ENCODE results near the gene RPS26.

RPS26 gene

DNA sequence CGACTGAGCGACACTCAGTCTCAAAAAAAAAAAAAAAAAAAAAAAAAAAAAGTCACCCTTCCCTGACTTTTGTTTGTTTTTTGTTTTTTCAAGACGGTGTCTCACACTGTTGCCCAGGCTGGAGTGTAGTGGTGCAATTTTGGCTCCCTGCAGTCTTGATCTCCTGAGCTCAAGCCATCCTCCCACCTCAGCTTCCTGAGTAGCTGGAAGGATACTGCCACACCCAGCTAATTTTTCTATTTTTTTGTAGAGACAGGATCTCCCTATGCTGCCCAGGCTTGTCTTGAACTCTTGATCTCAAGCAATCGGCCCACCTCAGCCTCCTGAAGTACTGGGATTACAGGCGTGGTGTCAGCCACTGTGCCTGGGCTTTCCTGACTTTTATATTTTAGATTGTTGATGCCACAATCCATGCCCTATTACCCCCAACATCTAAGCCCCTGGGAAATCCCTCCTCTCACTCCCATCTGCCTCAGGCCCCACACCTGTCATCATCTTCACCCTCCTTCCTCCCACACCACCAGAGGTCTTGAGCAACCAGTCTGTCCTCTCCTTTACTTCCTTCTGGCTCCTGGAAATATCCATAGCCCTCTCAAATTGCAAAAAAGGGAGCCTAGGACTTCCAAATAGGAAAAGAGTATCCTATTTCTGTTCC lies 13.1 kb upstream of the RPS26 start:
- TF ChIP-seq CTCF (IDR thresholded peaks at IDR 0.05; ENCODE audit: borderline replicate concordance, control extremely low read depth, extremely low read depth, insufficient read depth, missing control alignments), result no peak
- no peak for DNase-seq (ENCODE audit: low spot score)
- in situ Hi-C loops (cut with MboI; ENCODE audit: low sequenced_read_pairs, unreplicated experiment), result no loop called here

DNA sequence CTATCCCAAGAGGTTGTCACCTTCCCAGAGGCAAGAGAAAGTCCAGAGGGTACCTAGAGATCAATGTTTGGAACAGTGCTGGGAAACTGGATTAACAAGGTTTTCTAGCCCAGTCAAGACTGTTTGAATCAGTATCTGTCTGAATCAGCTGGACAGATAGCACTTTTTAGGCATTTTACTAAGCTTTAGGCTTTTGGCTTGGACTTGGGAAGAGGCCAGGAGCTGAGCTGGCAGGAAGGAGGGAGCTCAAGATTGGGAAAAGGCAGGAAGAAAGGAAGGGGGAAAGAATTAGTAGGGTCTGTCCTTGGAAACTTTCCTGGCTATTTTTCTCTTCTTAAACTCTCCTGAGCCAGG lies 12.6 kb upstream of the RPS26 start:
- no peak for TF ChIP-seq CTCF (IDR thresholded peaks at IDR 0.05; ENCODE audit: borderline replicate concordance, control extremely low read depth, extremely low read depth, insufficient read depth, missing control alignments)
- in situ Hi-C loops (cut with MboI; ENCODE audit: low sequenced_read_pairs, unreplicated experiment), result no loop called here
- DNase-seq (ENCODE audit: low spot score), result no peak

GRCh38 chr12:56029666-56030293 lies 11.9 kb upstream of the RPS26 start:
- in situ Hi-C loops (cut with MboI; ENCODE audit: low sequenced_read_pairs, unreplicated experiment), result loop anchor here (10.0 kb wide), 1 partner anchor 295 kb away; no protein-coding TSS in a partner anchor
- peak; percentile 66 for DNase-seq (ENCODE audit: low spot score)
- TF ChIP-seq CTCF (IDR thresholded peaks at IDR 0.05; ENCODE audit: borderline replicate concordance, control extremely low read depth, extremely low read depth, insufficient read depth, missing control alignments), result peak; percentile 67

DNA sequence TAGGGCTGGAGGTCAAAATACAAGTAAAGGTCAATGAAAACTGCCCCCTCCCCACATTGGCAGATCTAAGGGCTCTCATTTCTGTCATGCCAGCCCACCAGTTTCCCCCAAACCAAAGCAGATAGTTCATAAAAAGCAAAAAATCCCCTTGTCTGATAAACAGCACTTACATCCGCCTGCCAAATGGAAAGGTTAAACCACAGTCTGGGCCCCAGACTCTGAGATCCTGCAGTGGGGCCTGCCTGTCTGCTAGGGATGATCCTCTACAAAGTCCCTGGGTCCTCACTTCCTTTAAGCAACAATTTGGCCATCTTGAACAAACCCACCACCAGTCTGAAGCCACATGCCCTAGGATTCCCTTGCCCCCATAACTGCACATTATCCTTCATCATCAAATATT lies 9.7 kb upstream of the RPS26 start:
- no peak for TF ChIP-seq CTCF (IDR thresholded peaks at IDR 0.05; ENCODE audit: borderline replicate concordance, control extremely low read depth, extremely low read depth, insufficient read depth, missing control alignments)
- in situ Hi-C loops (cut with MboI; ENCODE audit: low sequenced_read_pairs, unreplicated experiment), result loop anchor here (10.0 kb wide), 1 partner anchor 297 kb away; no protein-coding TSS in a partner anchor
- no peak for DNase-seq (ENCODE audit: low spot score)

- no peak for TF ChIP-seq CTCF (IDR thresholded peaks at IDR 0.05; ENCODE audit: borderline replicate concordance, control extremely low read depth, extremely low read depth, insufficient read depth, missing control alignments)
- in situ Hi-C loops (cut with MboI; ENCODE audit: low sequenced_read_pairs, unreplicated experiment), result loop anchor here (10.0 kb wide), 1 partner anchor 300 kb away; no protein-coding TSS in a partner anchor
- DNase-seq (ENCODE audit: low spot score), result no peak
Observed at GRCh38 chr12:56034586-56035332, 7.0 kb upstream of the RPS26 start.

DNA sequence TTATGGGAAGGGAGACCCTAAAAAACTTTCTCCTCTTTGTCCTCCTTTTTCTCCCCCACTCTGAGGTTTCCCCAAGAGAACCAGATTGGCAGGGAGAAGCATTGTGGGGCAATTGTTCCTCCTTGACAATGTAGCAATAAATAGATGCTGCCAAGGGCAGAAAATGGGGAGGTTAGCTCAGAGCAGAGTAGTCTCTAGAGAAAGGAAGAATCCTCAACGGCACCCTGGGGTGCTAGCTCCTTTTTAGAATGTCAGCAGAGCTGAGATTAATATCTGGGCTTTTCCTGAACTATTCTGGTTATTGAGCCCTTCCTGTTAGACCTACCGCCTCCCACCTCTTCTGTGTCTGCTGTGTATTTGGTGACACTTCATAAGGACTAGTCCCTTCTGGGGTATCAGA lies 4.6 kb upstream of the RPS26 start:
- in situ Hi-C loops (cut with MboI; ENCODE audit: low sequenced_read_pairs, unreplicated experiment), result loop anchor here (10.0 kb wide), 1 partner anchor 302 kb away; no protein-coding TSS in a partner anchor
- TF ChIP-seq CTCF (IDR thresholded peaks at IDR 0.05; ENCODE audit: borderline replicate concordance, control extremely low read depth, extremely low read depth, insufficient read depth, missing control alignments), result no peak
- DNase-seq (ENCODE audit: low spot score), result no peak

Data from GM13976 (cell line).